Upper lobe of right lung (tissue), 1 donor: ENCODE measurements around the gene CLDN12. TPM values are rescaled to one million over a fixed set of nuclear protein-coding genes. Genes with fewer than 3 reads are reported as not detected.
A peak's percentile ranks its signal among the peaks of the same experiment; 100 is the strongest.

Source experiments
- ATAC-seq: fragments of 200-7000 bp; cut with Tn5 transposase; one replicate; pipeline ENCODE4 v1.9.1; 2020; ENCODE audit warnings: mild to moderate bottlenecking, moderate library complexity
- DNase-seq: peaks from one replicate; pipeline ENCODE4 v3.0.0-alpha.2; 2020
- H3K27ac ChIP-seq: fragments of 200-600 bp; one replicate; pipeline ENCODE4 v1.8.0; 2022
- H3K27me3 ChIP-seq: fragments of 200-600 bp; one replicate; pipeline ENCODE4 v1.8.0; 2022; ENCODE audit warnings: mild to moderate bottlenecking
- H3K36me3 ChIP-seq: fragments of 200-600 bp; one replicate; pipeline ENCODE4 v1.8.0; 2022
- H3K4me1 ChIP-seq: fragments of 200-600 bp; one replicate; pipeline ENCODE4 v1.8.0; 2022
- H3K4me3 ChIP-seq: fragments of 200-600 bp; one replicate; pipeline ENCODE4 v1.8.0; 2022; ENCODE audit warnings: mild to moderate bottlenecking
- H3K9me3 ChIP-seq: fragments of 200-600 bp; one replicate; pipeline ENCODE4 v1.8.0; 2022
- intact Hi-C: fragments of 100-400 bp; cut with DNase I; formaldehyde crosslinking; loops from one replicate; pipeline ENCODE4 v1.11.0; 2022
- total RNA-seq: library from RNA; stranded (reverse); fragmentation: NEBNext Ultra II Directional; extraction: Animal tissue kit (Norgen Biotek cat#: 25700); gene quantifications from one replicate; pipeline ENCODE4 v1.2.1, GENCODE V29; 2021
- TF ChIP-seq, protein P1 (sequence below): fragments of 200-600 bp; IDR thresholded peaks from one replicate; pipeline ENCODE4 v1.8.0; 2022; ENCODE audit warnings: antibody characterized with exemption
- donor health status: DM: no; HTN: yes; CAD: no; lungs with severe emphysema.

CLDN12 gene
- total RNA-seq, 1 donor from 2014 or later, result 30.8 TPM

DNA sequence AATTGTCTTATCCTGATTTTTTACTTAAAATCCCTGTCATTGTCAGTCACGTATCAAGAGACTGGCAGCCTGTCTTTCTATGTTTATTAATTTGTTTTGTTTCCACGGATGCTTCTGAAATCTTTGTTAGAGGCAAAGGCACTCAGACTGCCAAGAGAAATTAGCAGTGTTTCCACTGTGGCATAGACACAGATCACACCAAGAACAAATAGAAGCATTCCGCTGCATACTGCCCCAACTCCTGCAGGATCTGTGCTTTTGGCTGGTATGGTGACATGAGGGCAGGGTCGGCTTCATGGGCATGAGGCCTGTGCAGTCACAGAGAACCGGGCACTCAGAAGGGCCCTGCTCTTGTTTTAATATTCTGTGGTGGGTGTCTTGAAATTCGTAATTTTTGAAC, 18.4 kb downstream of the CLDN12 start:
- no peaks in the 10 kb centered on the region for H3K9me3 ChIP-seq
- no peak overlapping the region for H3K27ac ChIP-seq
- no peaks in the 10 kb centered on the region for H3K4me1 ChIP-seq
- DNase-seq (no peak), ATAC-seq (no peak)
- intact Hi-C loops, result no loop called here
- no peaks in the 10 kb centered on the region for H3K36me3 ChIP-seq
- TF ChIP-seq, protein P1, sequence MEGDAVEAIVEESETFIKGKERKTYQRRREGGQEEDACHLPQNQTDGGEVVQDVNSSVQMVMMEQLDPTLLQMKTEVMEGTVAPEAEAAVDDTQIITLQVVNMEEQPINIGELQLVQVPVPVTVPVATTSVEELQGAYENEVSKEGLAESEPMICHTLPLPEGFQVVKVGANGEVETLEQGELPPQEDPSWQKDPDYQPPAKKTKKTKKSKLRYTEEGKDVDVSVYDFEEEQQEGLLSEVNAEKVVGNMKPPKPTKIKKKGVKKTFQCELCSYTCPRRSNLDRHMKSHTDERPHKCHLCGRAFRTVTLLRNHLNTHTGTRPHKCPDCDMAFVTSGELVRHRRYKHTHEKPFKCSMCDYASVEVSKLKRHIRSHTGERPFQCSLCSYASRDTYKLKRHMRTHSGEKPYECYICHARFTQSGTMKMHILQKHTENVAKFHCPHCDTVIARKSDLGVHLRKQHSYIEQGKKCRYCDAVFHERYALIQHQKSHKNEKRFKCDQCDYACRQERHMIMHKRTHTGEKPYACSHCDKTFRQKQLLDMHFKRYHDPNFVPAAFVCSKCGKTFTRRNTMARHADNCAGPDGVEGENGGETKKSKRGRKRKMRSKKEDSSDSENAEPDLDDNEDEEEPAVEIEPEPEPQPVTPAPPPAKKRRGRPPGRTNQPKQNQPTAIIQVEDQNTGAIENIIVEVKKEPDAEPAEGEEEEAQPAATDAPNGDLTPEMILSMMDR, result no peak
- no peaks in the 10 kb centered on the region for H3K27me3 ChIP-seq
- no peak overlapping the region for H3K4me3 ChIP-seq

DNA sequence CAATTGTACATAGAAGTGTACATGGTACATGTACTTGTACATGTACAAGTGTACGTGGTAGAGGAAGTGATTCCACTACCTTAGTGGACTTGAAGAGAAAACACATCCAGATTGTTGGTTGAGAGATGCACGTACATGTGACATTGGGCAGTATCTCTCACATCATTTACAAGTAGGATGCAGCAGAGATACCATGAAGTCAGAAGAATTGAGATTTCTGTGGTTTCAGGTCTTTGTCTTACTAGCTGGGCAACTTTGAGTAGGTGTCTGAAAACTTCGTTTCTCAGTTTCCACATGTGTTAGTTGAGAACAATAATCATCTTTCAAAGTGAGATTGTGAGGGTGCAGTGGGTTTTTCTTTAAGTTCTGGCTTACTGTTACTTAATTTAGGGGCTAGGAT, 21.5 kb downstream of the CLDN12 start:
- DNase-seq, result no peak
- H3K9me3 ChIP-seq, result no peaks in the 10 kb centered on the region
- no peaks in the 10 kb centered on the region for H3K4me1 ChIP-seq
- ATAC-seq, result no peak
- intact Hi-C loops, result no loop called here
- TF ChIP-seq, protein P1, result no peak
- H3K27me3 ChIP-seq, result no peaks in the 10 kb centered on the region
- H3K27ac ChIP-seq, result no peak overlapping the region
- H3K4me3 ChIP-seq, result no peak overlapping the region
- H3K36me3 ChIP-seq, result no peaks in the 10 kb centered on the region

DNA sequence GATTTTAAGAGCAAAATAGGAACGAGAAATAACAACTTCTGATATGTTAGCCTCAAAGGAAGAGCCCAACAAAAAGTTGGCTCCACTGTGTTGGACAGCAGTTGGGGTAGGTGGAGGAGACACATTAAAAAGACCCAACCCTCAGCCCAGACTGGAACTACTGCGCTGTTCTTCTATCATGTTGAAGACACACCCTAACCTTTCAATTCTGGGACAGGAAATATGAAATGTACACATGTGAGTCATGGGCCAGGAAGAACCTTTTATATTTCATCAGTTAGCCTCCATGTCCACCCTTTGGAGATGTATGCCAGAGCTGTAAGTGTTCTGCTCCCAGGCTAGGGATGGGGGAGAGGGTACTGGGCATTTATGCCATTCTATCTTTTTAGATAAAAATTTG, 22.1 kb downstream of the CLDN12 start:
- H3K4me1 ChIP-seq, result no peaks in the 10 kb centered on the region
- no peaks in the 10 kb centered on the region for H3K27me3 ChIP-seq
- H3K9me3 ChIP-seq, result no peaks in the 10 kb centered on the region
- DNase-seq (no peak), ATAC-seq (no peak)
- TF ChIP-seq, protein P1, result no peak
- H3K36me3 ChIP-seq, result no peaks in the 10 kb centered on the region
- intact Hi-C loops, result no loop called here
- no peak overlapping the region for H3K27ac ChIP-seq
- no peak overlapping the region for H3K4me3 ChIP-seq

DNA sequence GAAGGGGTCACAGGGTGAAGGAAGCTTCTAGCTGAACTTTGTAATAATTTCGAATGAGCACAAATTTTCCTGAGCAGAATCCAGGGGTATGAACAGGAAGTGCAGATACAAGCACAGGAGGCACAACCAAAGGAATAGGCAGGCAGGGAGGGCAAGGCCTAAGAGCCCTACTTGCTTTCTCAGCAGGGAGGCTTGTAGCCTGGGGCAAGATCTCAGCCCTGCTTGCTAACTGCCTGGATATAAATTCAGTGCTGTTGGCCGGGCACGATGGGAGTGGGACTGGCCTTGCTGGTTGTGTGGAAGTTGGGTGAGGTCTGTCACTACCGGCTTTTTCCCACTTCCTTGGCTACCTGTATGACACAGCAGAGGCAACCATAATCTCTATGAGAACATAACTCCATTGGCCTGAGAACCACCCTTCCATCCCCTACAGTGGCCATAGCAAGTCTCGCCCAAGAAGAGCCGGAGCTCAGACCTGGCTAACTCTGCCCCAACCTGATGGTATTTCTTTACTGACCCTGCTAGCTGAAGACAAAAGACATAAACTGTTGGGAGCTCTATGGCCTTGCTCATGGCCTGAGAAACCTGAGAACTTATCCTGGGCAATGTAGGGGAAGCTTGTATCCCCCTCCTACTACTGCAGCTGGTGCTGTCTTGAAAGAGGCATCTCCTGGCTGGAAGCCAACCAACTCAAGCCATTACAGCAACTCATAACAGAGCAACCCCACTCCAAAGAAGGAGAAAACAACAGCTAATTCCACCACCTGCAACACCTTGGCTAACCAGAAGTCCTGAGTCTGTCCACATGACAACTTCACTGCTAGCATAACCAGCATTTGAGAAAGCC, 27.6 kb downstream of the CLDN12 start:
- Histone ChIP-seq H3K27ac (no peak overlapping the region), H3K27me3 (no peaks in the 10 kb centered on the region), H3K4me3 (no peak overlapping the region), H3K4me1 (no peaks in the 10 kb centered on the region), H3K9me3 (no peaks in the 10 kb centered on the region), H3K36me3 (no peaks in the 10 kb centered on the region)
- TF ChIP-seq, protein P1, result no peak
- intact Hi-C loops, result no loop called here
- ATAC-seq (no peak), DNase-seq (no peak)

DNA sequence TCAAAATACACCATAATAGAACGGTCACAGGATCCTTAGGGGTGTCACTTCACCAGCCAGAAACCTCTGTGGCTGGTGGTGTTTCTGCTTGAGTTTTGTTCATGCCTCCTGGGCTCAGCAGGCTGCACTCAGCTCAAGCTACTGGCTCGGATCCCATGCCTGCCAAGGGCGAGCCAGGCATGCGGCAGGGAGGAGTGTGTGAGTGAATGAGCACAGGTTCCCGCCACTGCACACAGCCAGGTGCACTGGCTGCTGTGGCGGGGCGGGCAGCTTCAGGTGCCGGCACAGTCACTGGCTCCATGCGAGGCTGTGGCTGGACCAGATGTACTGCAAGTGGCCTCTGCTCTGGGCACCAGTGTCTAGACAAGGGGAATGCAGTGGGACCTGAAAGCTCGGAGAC, 29.5 kb downstream of the CLDN12 start:
- TF ChIP-seq, protein P1, result no peak
- no peaks in the 10 kb centered on the region for H3K36me3 ChIP-seq
- ATAC-seq (peak; percentile 27), DNase-seq (peak; percentile 37)
- H3K4me1 ChIP-seq, result no peaks in the 10 kb centered on the region
- no peak overlapping the region for H3K4me3 ChIP-seq
- no peak overlapping the region for H3K27ac ChIP-seq
- no peaks in the 10 kb centered on the region for H3K27me3 ChIP-seq
- no peaks in the 10 kb centered on the region for H3K9me3 ChIP-seq
- intact Hi-C loops, result no loop called here
